B cell (primary cell): ENCODE results near the gene FASLG. TPM values are rescaled to one million over a fixed set of nuclear protein-coding genes. Genes with fewer than 3 reads are reported as not detected.

ENCODE experiments used
- ATAC-seq: fragments of 200-7000 bp; cut with Tn5 transposase; one replicate; pipeline ENCODE4 v1.10.0; 2021; ENCODE audit warnings: low read depth, mild to moderate bottlenecking, moderate number of reproducible peaks, moderate library complexity
- CTCF ChIA-PET: fragments of 350-600 bp; sonication (Branson Sonifier 250); formaldehyde crosslinking; loops from one replicate; lab custom pipeline; 2021; ENCODE audit warnings: antibody characterized with exemption, inconsistent platforms; lab: Charles Lee
- POLR2A ChIA-PET: fragments of 350-600 bp; sonication (Branson Sonifier 250); formaldehyde crosslinking; loops from one replicate; lab custom pipeline; 2021; ENCODE audit warnings: antibody characterized with exemption; lab: Charles Lee
- DNase-seq: peaks from one replicate; pipeline ENCODE4 v3.0.0; 2013
- H2AFZ ChIP-seq: 2 replicates; pipeline ENCODE4 v1.6.1; 2012; ENCODE audit warnings: mild to moderate bottlenecking, low read depth, low read length; ENCODE audit not compliant: insufficient read depth, poor library complexity, severe bottlenecking
- H3K27ac ChIP-seq, 2 donors: 1 replicate in 1 of 2; 2 replicates in 1 of 2; pipeline ENCODE4 v1.5.1; 2012 to 2013; ENCODE audit warnings: low read length in 2 of 2, mild to moderate bottlenecking in 2 of 2, moderate library complexity in 1 of 2
- H3K27me3 ChIP-seq, 4 experiments: fragments of 200-600 bp in 1 of 4; sonication (generic) in 1 of 4; replicated peaks in 1 of 4; 1 replicate in 2 of 4; 2 replicates in 2 of 4; pipeline versions ENCODE4 v1.6.1 to v1.7.0; 2013 to 2016; ENCODE audit warnings: low read length in 3 of 4, mild to moderate bottlenecking in 2 of 4, mixed read lengths in 1 of 4, moderate library complexity in 1 of 4; ENCODE audit not compliant: insufficient read depth in 4 of 4, control insufficient read depth in 3 of 4; ENCODE audit errors: control extremely low read depth in 1 of 4
- H3K36me3 ChIP-seq, 2 experiments: replicated peaks in 1 of 2; 1 replicate in 1 of 2; 2 replicates in 1 of 2; pipeline versions ENCODE4 v1.6.1 to v1.7.1; 2013; ENCODE audit warnings: low read length in 1 of 2; ENCODE audit not compliant: insufficient read depth in 2 of 2, control insufficient read depth in 1 of 2; ENCODE audit errors: control extremely low read depth in 1 of 2, extremely low read depth in 1 of 2
- H3K4me1 ChIP-seq, 2 donors: fragments of 200-600 bp in 1 of 2; sonication (generic) in 1 of 2; 1 replicate in 1 of 2; 2 replicates in 1 of 2; pipeline versions ENCODE4 v1.5.1 to v1.6.1; 2013 to 2017; ENCODE audit warnings: low read length in 2 of 2; ENCODE audit not compliant: control insufficient read depth in 2 of 2, insufficient read depth in 2 of 2
- H3K4me2 ChIP-seq: replicated peaks from 2 replicates; pipeline ENCODE3; 2012; ENCODE audit warnings: mild to moderate bottlenecking, low read depth, low read length; ENCODE audit not compliant: poor library complexity, severe bottlenecking
- H3K4me3 ChIP-seq, 5 experiments: fragments of 200-600 bp in 1 of 5; sonication (generic) in 1 of 5; 1 replicate in 3 of 5; 2 replicates in 2 of 5; pipeline versions ENCODE4 v1.5.1 to v1.7.0; 2011 to 2016; ENCODE audit warnings: low read length in 4 of 5, mild to moderate bottlenecking in 4 of 5, low read depth in 2 of 5, control low read depth in 1 of 5, moderate library complexity in 1 of 5; ENCODE audit not compliant: insufficient read depth in 1 of 5; ENCODE audit errors: control extremely low read depth in 1 of 5, extremely low read depth in 1 of 5
- H3K79me2 ChIP-seq: fragments of 200-600 bp; sonication (generic); one replicate; pipeline ENCODE4 v1.6.0; 2016; ENCODE audit warnings: low read length; ENCODE audit not compliant: control insufficient read depth, insufficient read depth
- H3K9ac ChIP-seq: fragments of 200-600 bp; sonication (generic); 2 replicates; pipeline ENCODE4 v1.6.1; 2017; ENCODE audit warnings: mild to moderate bottlenecking, low read length, moderate library complexity
- H3K9me3 ChIP-seq, 3 donors: one replicate each; pipeline versions ENCODE4 v1.6.1 to v1.7.1; 2013; ENCODE audit warnings: low read length in 2 of 3; ENCODE audit not compliant: control insufficient read depth in 2 of 3, insufficient read depth in 1 of 3; ENCODE audit errors: control extremely low read depth in 1 of 3
- H4K20me1 ChIP-seq: 2 replicates; pipeline ENCODE4 v1.6.0; 2012; ENCODE audit warnings: mild to moderate bottlenecking, low read length; ENCODE audit not compliant: insufficient read depth, control insufficient read depth, poor library complexity, severe bottlenecking
- H3K27ac Mint-ChIP-seq: one replicate; pipeline ENCODE4 v1.8.0; 2021; ENCODE audit warnings: mixed read lengths
- H3K27me3 Mint-ChIP-seq: one replicate; pipeline ENCODE4 v1.8.0; 2021; ENCODE audit warnings: mixed read lengths
- H3K4me1 Mint-ChIP-seq: one replicate; pipeline ENCODE4 v1.8.0; 2021; ENCODE audit warnings: mixed read lengths
- H3K4me3 Mint-ChIP-seq: one replicate; pipeline ENCODE4 v1.8.0; 2021; ENCODE audit warnings: mixed read lengths
- H3K9me3 Mint-ChIP-seq: one replicate; pipeline ENCODE4 v1.8.0; 2022; ENCODE audit warnings: mixed read lengths; ENCODE audit not compliant: insufficient read depth
- EZH2 ChIP-seq: IDR thresholded peaks from 2 replicates; pipeline ENCODE4 v1.6.1; 2012; ENCODE audit warnings: borderline replicate concordance, low read depth, mild to moderate bottlenecking, moderate library complexity, low read length; ENCODE audit not compliant: insufficient read depth, poor library complexity, severe bottlenecking
- WGBS: methylation state at CpG from one replicate; pipeline ENCODE4 v1.1.5; 2013; ENCODE audit warnings: missing lambda C conversion rate; ENCODE audit not compliant: insufficient coverage; 5-methylcytosine and 5-hydroxymethylcytosine counted together
- intact Hi-C: fragments of 100-400 bp; cut with micrococcal nuclease; formaldehyde crosslinking; loops from one replicate; pipeline ENCODE4 v1.10.0; 2022
- polyA plus RNA-seq: library from polyadenylated mRNA; depleted of rRNA; stranded (reverse); fragments of >200 nt; gene quantifications from 2 replicates; pipeline ENCODE4 v1.2.3, GENCODE V29; 2012
- total RNA-seq, 2 donors: library from RNA; stranded (reverse); fragments of 120-200 nt in 1 of 2; gene quantifications; 1 replicate in 1 of 2; 2 replicates in 1 of 2; pipeline versions ENCODE4 v1.2.3 to v1.2.4, GENCODE V29; 2013 to 2022
- TF ChIP-seq, protein P1 (sequence below): fragments of 200-600 bp; IDR thresholded peaks from one replicate; pipeline ENCODE4 v1.8.0; 2022; ENCODE audit warnings: antibody characterized with exemption, mild to moderate bottlenecking

The FASLG gene
- total and polyA plus RNA-seq, 2 donors (not counting 1 experiment from before 2014, with no cell fraction given) = 0.15 TPM; not detected in 1

DNA sequence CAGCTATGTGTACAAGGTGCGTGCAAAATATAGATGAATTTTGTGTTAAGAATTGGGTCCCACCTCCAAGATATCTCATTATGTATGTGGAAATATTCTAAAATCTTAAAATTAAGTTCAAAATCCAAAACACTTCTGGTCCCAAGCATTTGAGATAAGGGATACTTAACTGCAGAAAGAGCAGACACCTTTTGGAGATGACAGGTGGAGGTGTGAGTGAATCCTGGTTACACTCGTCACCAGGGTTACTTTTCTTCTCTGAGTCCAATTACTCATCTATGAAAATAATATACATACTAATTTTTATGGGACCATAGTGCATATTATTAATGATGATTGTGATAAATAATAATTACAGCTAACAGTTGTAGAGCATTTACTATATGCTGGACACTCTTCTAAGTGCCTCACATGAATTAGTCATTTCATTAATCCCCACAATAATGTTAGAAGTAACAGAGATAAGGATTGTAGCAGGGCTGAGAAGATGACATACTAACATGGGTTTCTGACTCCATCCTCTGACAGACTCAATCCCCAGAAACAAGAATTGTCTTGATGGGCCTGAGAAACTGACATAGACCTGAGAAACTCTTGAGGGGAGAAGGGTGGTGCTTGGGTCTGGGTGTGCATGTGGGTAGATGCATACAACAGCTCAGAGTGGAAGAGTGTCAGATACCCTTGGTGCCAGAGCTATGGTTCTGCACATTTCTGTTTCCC, 8.3 kb upstream of the FASLG start:
- Histone ChIP-seq H3K9ac (no peak overlapping the region), H4K20me1 (no peaks in the 10 kb centered on the region), H3K4me3 (no peak overlapping the region), H3K4me2 (no peak overlapping the region), H3K27ac (no peak overlapping the region), H3K9me3 (peaks cover 0 to 1% (median 0%) of the 10 kb centered on the region in 3 donors), H3K4me1 (no peaks in the 10 kb centered on the region), H2AFZ (no peak overlapping the region), H3K79me2 (no peaks in the 10 kb centered on the region), H3K36me3 (no peaks in the 10 kb centered on the region), H3K27me3 (no peaks in the 10 kb centered on the region)
- POLR2A ChIA-PET = no interaction called here
- Mint-ChIP-seq H3K27ac (no peak overlapping the region), H3K4me3 (no peak overlapping the region), H3K4me1 (peaks cover 4% of the 10 kb centered on the region), H3K9me3 (no peaks in the 10 kb centered on the region), H3K27me3 (peaks cover 14% of the 10 kb centered on the region)
- CTCF ChIA-PET = no interaction called here
- no peak for DNase-seq
- no CpG with 5 or more reads among the region's 2 CpGs for WGBS
- no peak for ATAC-seq
- TF ChIP-seq, protein P1, sequence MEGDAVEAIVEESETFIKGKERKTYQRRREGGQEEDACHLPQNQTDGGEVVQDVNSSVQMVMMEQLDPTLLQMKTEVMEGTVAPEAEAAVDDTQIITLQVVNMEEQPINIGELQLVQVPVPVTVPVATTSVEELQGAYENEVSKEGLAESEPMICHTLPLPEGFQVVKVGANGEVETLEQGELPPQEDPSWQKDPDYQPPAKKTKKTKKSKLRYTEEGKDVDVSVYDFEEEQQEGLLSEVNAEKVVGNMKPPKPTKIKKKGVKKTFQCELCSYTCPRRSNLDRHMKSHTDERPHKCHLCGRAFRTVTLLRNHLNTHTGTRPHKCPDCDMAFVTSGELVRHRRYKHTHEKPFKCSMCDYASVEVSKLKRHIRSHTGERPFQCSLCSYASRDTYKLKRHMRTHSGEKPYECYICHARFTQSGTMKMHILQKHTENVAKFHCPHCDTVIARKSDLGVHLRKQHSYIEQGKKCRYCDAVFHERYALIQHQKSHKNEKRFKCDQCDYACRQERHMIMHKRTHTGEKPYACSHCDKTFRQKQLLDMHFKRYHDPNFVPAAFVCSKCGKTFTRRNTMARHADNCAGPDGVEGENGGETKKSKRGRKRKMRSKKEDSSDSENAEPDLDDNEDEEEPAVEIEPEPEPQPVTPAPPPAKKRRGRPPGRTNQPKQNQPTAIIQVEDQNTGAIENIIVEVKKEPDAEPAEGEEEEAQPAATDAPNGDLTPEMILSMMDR = no peak
- no peak for TF ChIP-seq EZH2
- intact Hi-C loops = no loop called here

DNA sequence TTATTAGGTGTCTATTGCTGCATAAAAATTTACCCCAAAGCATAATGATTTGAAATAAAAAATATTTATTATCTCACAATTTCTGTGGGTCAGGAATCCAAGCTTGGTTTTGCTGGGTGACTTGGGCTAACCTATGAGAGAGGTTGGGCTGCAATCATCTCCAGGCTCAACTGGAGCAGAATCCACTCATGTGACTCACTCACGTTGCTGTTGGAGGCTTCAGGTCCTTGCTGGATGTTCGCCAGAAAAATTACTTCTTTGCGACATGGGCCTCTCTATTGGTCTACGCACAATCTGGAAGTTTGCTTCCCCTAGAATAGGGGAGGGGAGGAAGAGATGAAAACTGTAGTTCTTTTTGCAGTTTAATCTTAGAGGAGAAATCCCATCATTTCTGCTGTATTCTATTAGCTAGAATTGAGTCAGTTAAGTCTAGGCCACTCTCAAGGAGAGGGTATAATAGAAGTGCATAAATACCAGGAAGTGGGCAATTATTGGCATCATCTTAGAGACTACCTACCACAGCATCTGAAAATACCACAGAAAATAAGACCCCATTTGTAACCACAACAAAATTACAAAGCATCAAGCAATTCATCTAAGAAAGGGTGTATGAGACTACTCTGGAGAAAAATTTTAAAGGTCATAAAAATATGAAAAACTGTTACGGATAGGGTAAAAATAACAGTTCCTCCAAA, 5.7 kb upstream of the FASLG start:
- WGBS = no CpG with 5 or more reads among the region's 5 CpGs
- Histone ChIP-seq H4K20me1 (no peaks in the 10 kb centered on the region), H3K4me1 (no peaks in the 10 kb centered on the region), H3K9ac (no peak overlapping the region), H3K27ac (no peak overlapping the region), H3K79me2 (no peaks in the 10 kb centered on the region), H3K36me3 (no peaks in the 10 kb centered on the region), H2AFZ (no peak overlapping the region), H3K4me2 (no peak overlapping the region), H3K9me3 (peaks cover 0 to 1% (median 0%) of the 10 kb centered on the region in 3 donors), H3K4me3 (no peak overlapping the region), H3K27me3 (no peaks in the 10 kb centered on the region)
- TF ChIP-seq EZH2 = no peak
- TF ChIP-seq, protein P1 = no peak
- intact Hi-C loops = no loop called here
- Mint-ChIP-seq H3K4me3 (no peak overlapping the region), H3K9me3 (no peaks in the 10 kb centered on the region), H3K4me1 (no peaks in the 10 kb centered on the region), H3K27me3 (peaks cover 10% of the 10 kb centered on the region), H3K27ac (no peak overlapping the region)
- ChIA-PET POLR2A (no interaction called here), CTCF (no interaction called here)
- no peak for DNase-seq
- ATAC-seq = no peak
